SJCRH30 (cell line): ENCODE measurements around the gene AURKB. TPM values are rescaled to one million over a fixed set of nuclear protein-coding genes. Genes with fewer than 3 reads are reported as not detected.
A peak's percentile ranks its signal among the peaks of the same experiment; 100 is the strongest.

Experiments
- DNase-seq, 2 experiments: peaks; one replicate each; pipeline ENCODE4 v3.0.0-alpha.2; 2015 to 2020
- H3K27ac ChIP-seq: fragments of 250-450 bp; sonication (Bioruptor Pico); 2 replicates; pipeline ENCODE4 v1.5.1; 2020; ENCODE audit warnings: mild to moderate bottlenecking, moderate library complexity
- H3K27me3 ChIP-seq: fragments of 250-450 bp; sonication (Bioruptor Pico); 2 replicates; pipeline ENCODE4 v1.5.1; 2020; ENCODE audit warnings: mild to moderate bottlenecking, moderate library complexity
- H3K36me3 ChIP-seq: fragments of 250-450 bp; sonication (Bioruptor Pico); 2 replicates; pipeline ENCODE4 v1.5.1; 2020; ENCODE audit warnings: mild to moderate bottlenecking, moderate library complexity
- H3K4me1 ChIP-seq: fragments of 250-450 bp; sonication (Bioruptor Pico); 2 replicates; pipeline ENCODE4 v1.5.1; 2020; ENCODE audit warnings: mild to moderate bottlenecking, moderate library complexity
- H3K4me3 ChIP-seq: fragments of 250-450 bp; sonication (Bioruptor Pico); 2 replicates; pipeline ENCODE4 v1.5.1; 2020; ENCODE audit warnings: mild to moderate bottlenecking, moderate library complexity
- H3K9me3 ChIP-seq: fragments of 250-450 bp; sonication (Bioruptor Pico); replicated peaks from 2 replicates; pipeline ENCODE4 v1.5.1; 2020; ENCODE audit warnings: mild to moderate bottlenecking, moderate library complexity
- total RNA-seq: library from RNA; depleted of rRNA; stranded (reverse); fragments of >200 nt; shearing (Covaris generic); gene quantifications from 2 replicates; pipeline ENCODE4 v1.2.3, GENCODE V29; 2014

The AURKB gene
- total RNA-seq, 1 experiment from 2014 or later = 113 TPM

GRCh38 chr17:8162997-8163977, 47.1 kb downstream of the AURKB start:
- Histone ChIP-seq H3K36me3 (peaks cover 5% of the 10 kb centered on the region; the same call in 1 of the 2 replicates), H3K4me1 (peaks cover 8% of the 10 kb centered on the region; the same call in 1 of the 2 replicates)
- peak; percentile 22 to 39 for DNase-seq

GRCh38 chr17:8162233-8162996, 48.0 kb downstream of the AURKB start, which contains the start of gene VAMP2:
TSS of gene VAMP2 (minus strand) at chr17:8162948. CDS start at chr17:8162879, 69 bp downstream.
- Histone ChIP-seq H3K27me3 (no peaks in the 10 kb centered on the region), H3K36me3 (peaks cover 7% of the 10 kb centered on the region; the same call in 1 of the 2 replicates), H3K27ac (peak within 1 kb of the TSS; percentile 80), H3K9me3 (no peaks in the 10 kb centered on the region), H3K4me1 (peaks cover 8% of the 10 kb centered on the region; the same call in 1 of the 2 replicates), H3K4me3 (peak within 1 kb of the TSS; percentile 94)
- DNase-seq = peak; percentile 52 to 62

More at GRCh38 chr17:8162997-8163977, 47.1 kb downstream of the AURKB start:
- Histone ChIP-seq H3K4me3 (peak overlapping the region; percentile 94), H3K27ac (peak overlapping the region; percentile 76), H3K9me3 (no peaks in the 10 kb centered on the region), H3K27me3 (no peaks in the 10 kb centered on the region)

GRCh38 chr17:8161289-8162232, 48.8 kb downstream of the AURKB start:
- DNase-seq = no peak
- Histone ChIP-seq H3K4me3 (peak overlapping the region; percentile 94), H3K4me1 (peaks cover 8% of the 10 kb centered on the region; the same call in 1 of the 2 replicates), H3K27ac (no peak overlapping the region), H3K27me3 (no peaks in the 10 kb centered on the region), H3K9me3 (no peaks in the 10 kb centered on the region), H3K36me3 (peaks cover 7% of the 10 kb centered on the region; the same call in 1 of the 2 replicates)

- Histone ChIP-seq H3K27ac (no peak overlapping the region), H3K4me3 (no peak overlapping the region), H3K27me3 (no peaks in the 10 kb centered on the region), H3K9me3 (no peaks in the 10 kb centered on the region), H3K36me3 (peaks cover 7% of the 10 kb centered on the region; the same call in 1 of the 2 replicates), H3K4me1 (peaks cover 8% of the 10 kb centered on the region; the same call in 1 of the 2 replicates)
- DNase-seq = no peak
Observed at GRCh38 chr17:8160741-8161221, 49.6 kb downstream of the AURKB start.

GRCh38 chr17:8160224-8160577, 50.2 kb downstream of the AURKB start:
- no peaks in the 10 kb centered on the region for H3K27me3 ChIP-seq

GRCh38 chr17:8159459-8160223, 50.7 kb downstream of the AURKB start:
- no peak for DNase-seq
- no peaks in the 10 kb centered on the region for H3K27me3 ChIP-seq
- H3K4me3 ChIP-seq = no peak overlapping the region
- H3K36me3 ChIP-seq = peaks cover 7% of the 10 kb centered on the region; the same call in 1 of the 2 replicates
- H3K4me1 ChIP-seq = peaks cover 12% of the 10 kb centered on the region
- no peak overlapping the region for H3K27ac ChIP-seq
- no peaks in the 10 kb centered on the region for H3K9me3 ChIP-seq

More at GRCh38 chr17:8160224-8160577, 50.2 kb downstream of the AURKB start:
- Histone ChIP-seq H3K9me3 (no peaks in the 10 kb centered on the region), H3K4me3 (no peak overlapping the region), H3K36me3 (peaks cover 7% of the 10 kb centered on the region; the same call in 1 of the 2 replicates), H3K27ac (no peak overlapping the region), H3K4me1 (peaks cover 8% of the 10 kb centered on the region; the same call in 1 of the 2 replicates)
- DNase-seq = no peak

- no peak for DNase-seq
- Histone ChIP-seq H3K27me3 (no peaks in the 10 kb centered on the region), H3K4me3 (no peak overlapping the region), H3K4me1 (peaks cover 10% of the 10 kb centered on the region), H3K36me3 (peaks cover 7% of the 10 kb centered on the region; the same call in 1 of the 2 replicates), H3K9me3 (no peaks in the 10 kb centered on the region), H3K27ac (no peak overlapping the region)
Observed at GRCh38 chr17:8159032-8159400, 51.4 kb downstream of the AURKB start.

- DNase-seq = peak; percentile 79 to 86
- Histone ChIP-seq H3K27ac (no peak overlapping the region), H3K27me3 (no peaks in the 10 kb centered on the region), H3K4me1 (peaks cover 7% of the 10 kb centered on the region), H3K4me3 (no peak overlapping the region), H3K9me3 (no peaks in the 10 kb centered on the region), H3K36me3 (peaks cover 7% of the 10 kb centered on the region; the same call in 1 of the 2 replicates)
Observed at GRCh38 chr17:8158267-8159031, 51.9 kb downstream of the AURKB start.

- Histone ChIP-seq H3K27me3 (no peaks in the 10 kb centered on the region), H3K27ac (peak overlapping the region; percentile 67), H3K9me3 (no peaks in the 10 kb centered on the region), H3K36me3 (peaks cover 7% of the 10 kb centered on the region; the same call in 1 of the 2 replicates), H3K4me1 (peaks cover 17% of the 10 kb centered on the region), H3K4me3 (peak overlapping the region; percentile 54)
- DNase-seq = peak; percentile 97
Observed at GRCh38 chr17:8156246-8156992, 54.0 kb downstream of the AURKB start.

GRCh38 chr17:8155996-8156245, 54.5 kb downstream of the AURKB start:
- Histone ChIP-seq H3K4me1 (peaks cover 17% of the 10 kb centered on the region), H3K27me3 (no peaks in the 10 kb centered on the region)
- DNase-seq = no peak

GRCh38 chr17:8155231-8155995, 55.0 kb downstream of the AURKB start:
- DNase-seq = no peak

More at GRCh38 chr17:8155996-8156245, 54.5 kb downstream of the AURKB start:
- H3K9me3 ChIP-seq = no peaks in the 10 kb centered on the region
- 0 out of 2 replicates have a peak overlapping the region, but pooled peaks have one; percentile 5 for H3K27ac ChIP-seq
- peak overlapping the region; percentile 54 for H3K4me3 ChIP-seq
- peaks cover 4% of the 10 kb centered on the region; the same call in 1 of the 2 replicates for H3K36me3 ChIP-seq

More at GRCh38 chr17:8155231-8155995, 55.0 kb downstream of the AURKB start:
- Histone ChIP-seq H3K4me3 (peak overlapping the region; percentile 54), H3K9me3 (no peaks in the 10 kb centered on the region), H3K36me3 (peaks cover 4% of the 10 kb centered on the region; the same call in 1 of the 2 replicates), H3K4me1 (peaks cover 22% of the 10 kb centered on the region), H3K27me3 (no peaks in the 10 kb centered on the region), H3K27ac (no peak overlapping the region)
